HCT116 (cell line): ENCODE data around the gene KSR2.

Experiments
- ATF3 ChIP-seq: IDR thresholded peaks from 2 replicates; pipeline ENCODE4 v1.6.1; 2012
- CTCF ChIP-seq, 3 experiments: fragments of 200-600 bp in 1 of 3; sonication (generic) in 1 of 3; IDR thresholded peaks in 2 of 3; conservative IDR thresholded peaks in 1 of 3; 2 replicates each; pipeline ENCODE4 v1.5.1; 2012 to 2017; ENCODE audit warnings: low read depth in 2 of 3, low read length in 2 of 3, antibody characterized with exemption in 1 of 3, borderline replicate concordance in 1 of 3, control low read depth in 1 of 3, mild to moderate bottlenecking in 1 of 3, mixed read lengths in 1 of 3, mixed run types in 1 of 3, moderate library complexity in 1 of 3; ENCODE audit not compliant: insufficient read depth in 1 of 3
- EGR1 ChIP-seq: IDR thresholded peaks from 2 replicates; pipeline ENCODE4 v1.6.1; 2012; ENCODE audit warnings: low read depth
- EZH2phosphoT487 ChIP-seq: fragments of 200-600 bp; IDR thresholded peaks from 2 replicates; pipeline ENCODE4 v1.6.1; 2018; ENCODE audit warnings: antibody characterized with exemption, borderline replicate concordance
- JUND ChIP-seq: IDR thresholded peaks from 2 replicates; pipeline ENCODE4 v1.6.1; 2012
- MAX ChIP-seq: IDR thresholded peaks from 2 replicates; pipeline ENCODE4 v1.6.1; 2012
- POLR2A ChIP-seq: IDR thresholded peaks from 2 replicates; pipeline ENCODE4 v1.7.0; 2011; ENCODE audit warnings: borderline replicate concordance; ENCODE audit not compliant: insufficient read depth, insufficient read length; ENCODE audit errors: extremely low read depth
- POLR2AphosphoS5 ChIP-seq: IDR thresholded peaks from 2 replicates; pipeline ENCODE4 v1.6.1; 2011; ENCODE audit warnings: mild to moderate bottlenecking, low read depth, low read length, moderate library complexity
- RAD21 ChIP-seq: IDR thresholded peaks from 2 replicates; pipeline ENCODE4 v1.6.1; 2012; ENCODE audit warnings: low read depth, mild to moderate bottlenecking
- SIN3A ChIP-seq: IDR thresholded peaks from 2 replicates; pipeline ENCODE4 v1.6.1; 2012; ENCODE audit warnings: low read depth
- SP1 ChIP-seq: IDR thresholded peaks from 2 replicates; pipeline ENCODE4 v1.6.1; 2012; ENCODE audit warnings: low read depth
- ZNF274 ChIP-seq: fragments of 200-500 bp; sonication (Bioruptor generic); IDR thresholded peaks from 2 replicates; pipeline ENCODE4 v1.6.1; 2014; ENCODE audit warnings: mild to moderate bottlenecking, low read depth, low read length, inconsistent platforms
- TF ChIP-seq, protein P1 (sequence below): IDR thresholded peaks from 2 replicates; pipeline ENCODE4 v1.6.1; 2012; ENCODE audit warnings: low read depth

DNA sequence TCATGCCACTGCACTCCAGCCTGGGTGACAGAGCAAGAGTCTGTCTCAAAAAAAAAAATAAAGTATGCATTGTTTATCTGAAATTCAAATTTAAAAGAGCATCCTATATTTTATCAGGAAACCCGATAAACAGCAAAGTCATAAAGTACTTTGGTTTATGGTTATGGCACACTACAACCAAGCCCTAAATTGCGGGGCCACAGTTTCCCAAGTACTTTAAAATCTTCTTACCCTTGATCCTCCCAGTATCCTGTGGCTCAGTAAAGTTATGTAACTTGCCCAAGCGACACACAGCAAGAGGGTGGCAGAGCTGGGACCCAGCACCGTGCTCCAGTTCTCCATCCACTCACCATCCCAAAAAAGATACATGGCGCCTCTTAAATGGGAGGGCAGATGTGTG lies 35.2 kb downstream of the KSR2 start:
- TF ChIP-seq POLR2A = no peak
- TF ChIP-seq CTCF (IDR thresholded peaks at IDR 0.05 in 2 of 3, conservative IDR thresholded peaks at IDR 0.05 in 1 of 3; ENCODE audit: borderline replicate concordance in 1 of 3, insufficient read depth in 1 of 3, low read depth in 2 of 3, low read length in 2 of 3) = no peak
- no peak for TF ChIP-seq RAD21
- no peak for TF ChIP-seq SP1
- TF ChIP-seq EZH2phosphoT487 = no peak
- TF ChIP-seq POLR2AphosphoS5 = no peak
- TF ChIP-seq, protein P1, sequence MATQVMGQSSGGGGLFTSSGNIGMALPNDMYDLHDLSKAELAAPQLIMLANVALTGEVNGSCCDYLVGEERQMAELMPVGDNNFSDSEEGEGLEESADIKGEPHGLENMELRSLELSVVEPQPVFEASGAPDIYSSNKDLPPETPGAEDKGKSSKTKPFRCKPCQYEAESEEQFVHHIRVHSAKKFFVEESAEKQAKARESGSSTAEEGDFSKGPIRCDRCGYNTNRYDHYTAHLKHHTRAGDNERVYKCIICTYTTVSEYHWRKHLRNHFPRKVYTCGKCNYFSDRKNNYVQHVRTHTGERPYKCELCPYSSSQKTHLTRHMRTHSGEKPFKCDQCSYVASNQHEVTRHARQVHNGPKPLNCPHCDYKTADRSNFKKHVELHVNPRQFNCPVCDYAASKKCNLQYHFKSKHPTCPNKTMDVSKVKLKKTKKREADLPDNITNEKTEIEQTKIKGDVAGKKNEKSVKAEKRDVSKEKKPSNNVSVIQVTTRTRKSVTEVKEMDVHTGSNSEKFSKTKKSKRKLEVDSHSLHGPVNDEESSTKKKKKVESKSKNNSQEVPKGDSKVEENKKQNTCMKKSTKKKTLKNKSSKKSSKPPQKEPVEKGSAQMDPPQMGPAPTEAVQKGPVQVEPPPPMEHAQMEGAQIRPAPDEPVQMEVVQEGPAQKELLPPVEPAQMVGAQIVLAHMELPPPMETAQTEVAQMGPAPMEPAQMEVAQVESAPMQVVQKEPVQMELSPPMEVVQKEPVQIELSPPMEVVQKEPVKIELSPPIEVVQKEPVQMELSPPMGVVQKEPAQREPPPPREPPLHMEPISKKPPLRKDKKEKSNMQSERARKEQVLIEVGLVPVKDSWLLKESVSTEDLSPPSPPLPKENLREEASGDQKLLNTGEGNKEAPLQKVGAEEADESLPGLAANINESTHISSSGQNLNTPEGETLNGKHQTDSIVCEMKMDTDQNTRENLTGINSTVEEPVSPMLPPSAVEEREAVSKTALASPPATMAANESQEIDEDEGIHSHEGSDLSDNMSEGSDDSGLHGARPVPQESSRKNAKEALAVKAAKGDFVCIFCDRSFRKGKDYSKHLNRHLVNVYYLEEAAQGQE = no peak
- no peak for TF ChIP-seq ATF3
- no peak for TF ChIP-seq ZNF274
- TF ChIP-seq MAX = no peak
- TF ChIP-seq SIN3A = no peak
- no peak for TF ChIP-seq JUND
- TF ChIP-seq EGR1 = no peak
